Activated naive CD8-positive, alpha-beta T cell treated with anti-CD3 and anti-CD28 coated beads, Interleukin-2, amount 10 ng/mL, durations not matched to agents 7 days and 5 days (primary cell): ENCODE data around the gene PDCL2. TPM values are rescaled to one million over a fixed set of nuclear protein-coding genes. Genes with fewer than 3 reads are reported as not detected.

Experiments used
- ATAC-seq: fragments of 150-1000 bp; cut with Tn5 transposase; one replicate; pipeline ENCODE4 v1.10.0; 2021; ENCODE audit warnings: low read depth, moderate library complexity
- POLR2A ChIA-PET: fragments of 350-600 bp; sonication (Branson Sonifier 250); formaldehyde crosslinking; loops from one replicate; lab custom pipeline; 2021; ENCODE audit warnings: antibody characterized with exemption; lab: Charles Lee
- DNase-seq: peaks from one replicate; pipeline ENCODE4 v3.0.0; 2021
- H3K27ac Mint-ChIP-seq: one replicate; pipeline ENCODE4 v1.8.0; 2022; ENCODE audit warnings: mild to moderate bottlenecking, mixed read lengths
- H3K27me3 Mint-ChIP-seq: one replicate; pipeline ENCODE4 v1.8.0; 2022; ENCODE audit warnings: mild to moderate bottlenecking, moderate library complexity, mixed read lengths
- H3K36me3 Mint-ChIP-seq: one replicate; pipeline ENCODE4 v1.8.0; 2021; ENCODE audit warnings: mild to moderate bottlenecking, mixed read lengths
- H3K4me1 Mint-ChIP-seq: one replicate; pipeline ENCODE4 v1.8.0; 2021; ENCODE audit warnings: mixed read lengths
- H3K4me3 Mint-ChIP-seq: one replicate; pipeline ENCODE4 v1.8.0; 2022; ENCODE audit warnings: mild to moderate bottlenecking, moderate library complexity, mixed read lengths
- H3K9me3 Mint-ChIP-seq: one replicate; pipeline ENCODE4 v1.8.0; 2021; ENCODE audit warnings: mixed read lengths
- total RNA-seq, 2 experiments: library from RNA; stranded (reverse); gene quantifications; one replicate each; pipeline ENCODE4 v1.2.3, GENCODE V29; 2021

The PDCL2 gene
- total RNA-seq, 2 experiments from 2014 or later: not detected

DNA sequence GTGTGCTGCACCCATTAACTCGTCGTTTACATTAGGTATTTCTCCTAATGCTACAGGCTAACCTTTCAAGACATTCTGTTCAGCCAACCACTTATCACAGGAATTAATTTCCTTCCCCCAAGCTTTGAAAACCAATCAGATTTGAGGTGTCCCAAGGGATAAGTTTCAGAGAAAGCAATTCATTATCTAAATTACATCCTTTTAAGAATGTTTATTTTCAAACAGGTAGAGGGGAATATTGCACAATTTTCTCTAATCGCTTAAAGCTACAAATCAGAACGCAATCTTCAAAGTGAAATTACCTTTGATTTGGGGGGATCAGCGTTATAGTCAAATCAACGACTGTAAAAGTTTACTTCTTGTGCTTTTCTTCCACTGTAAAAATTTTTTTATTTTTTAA lies 46.9 kb downstream of the PDCL2 start:
- H3K4me3 Mint-ChIP-seq: peak overlapping the region; percentile 89
- H3K27ac Mint-ChIP-seq: no peak overlapping the region
- no peaks in the 10 kb centered on the region for H3K9me3 Mint-ChIP-seq
- POLR2A ChIA-PET: interaction anchor here (0.5 to 1.4 kb wide), 6 partner anchors 133 to 1362 kb away, joined by 3 to 10 read pairs (median 3); partner anchors contain the start of genes SRD5A3 and TMEM165
- H3K36me3 Mint-ChIP-seq: peaks cover 1% of the 10 kb centered on the region
- DNase-seq (no peak), ATAC-seq (no peak)
- H3K27me3 Mint-ChIP-seq: peaks cover 4% of the 10 kb centered on the region
- H3K4me1 Mint-ChIP-seq: peaks cover 32% of the 10 kb centered on the region

- Mint-ChIP-seq H3K36me3 (peaks cover 1% of the 10 kb centered on the region), H3K9me3 (no peaks in the 10 kb centered on the region), H3K4me1 (peaks cover 28% of the 10 kb centered on the region), H3K27me3 (no peaks in the 10 kb centered on the region), H3K27ac (no peak overlapping the region), H3K4me3 (no peak overlapping the region)
- POLR2A ChIA-PET: no interaction called here
- no peak for ATAC-seq
- no peak for DNase-seq
These were observed 48.2 kb downstream of the PDCL2 start for GRCh38 chr4:55543858-55544257.

DNA sequence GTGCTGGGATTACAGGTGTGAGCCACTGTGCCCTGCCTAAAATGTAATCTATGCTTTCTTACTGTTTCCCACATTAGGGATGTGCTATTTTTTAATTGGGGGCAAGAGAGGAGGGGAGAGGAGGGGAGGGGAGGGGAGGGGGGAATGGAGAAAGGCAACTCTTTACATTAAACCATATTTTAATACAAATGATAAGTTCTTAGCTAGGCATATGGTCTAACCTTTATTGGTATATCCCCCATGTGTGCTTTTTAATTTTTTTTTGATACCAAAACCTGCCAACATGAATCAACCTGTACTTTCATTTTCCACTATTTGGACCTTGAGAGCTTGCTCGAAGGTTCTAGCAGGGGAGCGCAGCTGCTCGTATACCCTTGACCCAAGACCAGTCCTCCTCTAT lies 51.8 kb downstream of the PDCL2 start:
- POLR2A ChIA-PET: no interaction called here
- no peak overlapping the region for H3K27ac Mint-ChIP-seq
- H3K36me3 Mint-ChIP-seq: peaks cover 10% of the 10 kb centered on the region
- DNase-seq (no peak), ATAC-seq (no peak)
- no peaks in the 10 kb centered on the region for H3K27me3 Mint-ChIP-seq
- H3K4me3 Mint-ChIP-seq: no peak overlapping the region
- peaks cover 30% of the 10 kb centered on the region for H3K4me1 Mint-ChIP-seq
- no peaks in the 10 kb centered on the region for H3K9me3 Mint-ChIP-seq

DNA sequence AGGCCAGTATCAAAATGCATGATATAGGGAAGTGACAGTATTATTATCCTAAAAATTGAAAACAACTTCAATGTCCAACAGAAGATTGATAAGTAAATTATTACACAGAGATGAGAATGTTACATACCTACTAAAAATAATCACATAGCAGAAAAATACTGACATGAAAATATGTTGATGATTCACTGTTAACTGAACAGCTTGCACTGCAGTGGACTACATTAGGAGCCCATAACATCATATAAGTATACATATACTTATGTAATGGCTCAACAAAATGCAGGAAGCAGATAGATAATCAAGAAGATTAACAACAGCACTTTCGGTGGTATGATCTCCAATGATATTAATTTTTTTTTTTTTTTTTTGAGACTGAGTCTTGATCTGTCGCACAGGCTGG lies 52.4 kb downstream of the PDCL2 start:
- H3K27me3 Mint-ChIP-seq: no peaks in the 10 kb centered on the region
- ATAC-seq (no peak), DNase-seq (no peak)
- no peak overlapping the region for H3K27ac Mint-ChIP-seq
- POLR2A ChIA-PET: no interaction called here
- no peak overlapping the region for H3K4me3 Mint-ChIP-seq
- peaks cover 26% of the 10 kb centered on the region for H3K4me1 Mint-ChIP-seq
- no peaks in the 10 kb centered on the region for H3K9me3 Mint-ChIP-seq
- peaks cover 10% of the 10 kb centered on the region for H3K36me3 Mint-ChIP-seq

GRCh38 chr4:55538531-55538930 lies 53.5 kb downstream of the PDCL2 start:
- Mint-ChIP-seq H3K4me3 (no peak overlapping the region), H3K4me1 (peaks cover 17% of the 10 kb centered on the region), H3K27ac (no peak overlapping the region), H3K9me3 (peaks cover 5% of the 10 kb centered on the region), H3K36me3 (peaks cover 15% of the 10 kb centered on the region), H3K27me3 (no peaks in the 10 kb centered on the region)
- POLR2A ChIA-PET: no interaction called here
- DNase-seq (no peak), ATAC-seq (no peak)

DNA sequence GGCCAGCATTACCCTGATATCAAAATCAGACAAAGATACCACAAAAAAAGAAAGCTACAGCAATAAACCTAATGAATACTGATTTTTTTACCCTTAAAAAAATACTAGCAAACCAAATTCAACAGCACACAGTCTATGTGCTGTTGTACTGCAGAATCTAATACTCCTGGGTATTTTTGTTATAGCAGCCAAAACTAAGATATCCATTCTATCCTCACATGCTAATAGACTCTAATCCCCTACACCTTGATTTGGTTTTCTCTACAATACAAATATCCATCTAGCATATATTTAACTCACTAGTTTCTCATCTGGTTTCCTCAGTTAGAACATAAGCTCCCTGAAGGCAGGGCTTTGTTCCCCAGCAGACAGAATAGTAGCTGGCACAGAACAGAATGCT lies 57.7 kb downstream of the PDCL2 start:
- POLR2A ChIA-PET: interaction anchor here (0.9 kb wide), 1 partner anchor 12 kb away, joined by 4 read pairs; no protein-coding TSS in a partner anchor
- Mint-ChIP-seq H3K27me3 (no peaks in the 10 kb centered on the region), H3K4me3 (no peak overlapping the region), H3K36me3 (peaks cover 40% of the 10 kb centered on the region), H3K9me3 (peaks cover 11% of the 10 kb centered on the region), H3K4me1 (peaks cover 12% of the 10 kb centered on the region), H3K27ac (no peak overlapping the region)
- ATAC-seq: no peak
- DNase-seq: no peak

- POLR2A ChIA-PET: no interaction called here
- no peak overlapping the region for H3K4me3 Mint-ChIP-seq
- DNase-seq (no peak), ATAC-seq (no peak)
- H3K36me3 Mint-ChIP-seq: peaks cover 37% of the 10 kb centered on the region
- no peak overlapping the region for H3K27ac Mint-ChIP-seq
- H3K9me3 Mint-ChIP-seq: peaks cover 12% of the 10 kb centered on the region
- H3K4me1 Mint-ChIP-seq: no peaks in the 10 kb centered on the region
- no peaks in the 10 kb centered on the region for H3K27me3 Mint-ChIP-seq
These were observed 61.4 kb downstream of the PDCL2 start for GRCh38 chr4:55530691-55531090.

DNA sequence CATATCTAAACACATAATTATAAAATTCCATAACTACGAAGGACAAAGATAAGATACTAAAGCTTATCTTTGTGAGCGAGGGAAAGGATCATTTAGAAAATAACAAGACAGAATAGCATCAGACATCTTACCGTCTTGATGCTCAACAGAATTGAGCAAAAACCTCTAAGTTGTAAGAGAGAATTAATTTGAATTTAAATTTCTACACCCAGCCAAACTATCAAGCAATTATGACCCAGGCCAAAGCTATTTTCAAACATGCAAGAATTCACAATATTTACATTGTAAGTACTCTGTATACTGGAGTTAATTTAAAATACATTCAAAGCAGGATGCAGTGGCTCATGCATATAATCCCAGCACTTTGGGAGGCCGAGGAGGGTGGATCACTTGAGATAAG lies 61.9 kb downstream of the PDCL2 start:
- H3K4me1 Mint-ChIP-seq: no peaks in the 10 kb centered on the region
- ATAC-seq: no peak
- H3K4me3 Mint-ChIP-seq: no peak overlapping the region
- H3K9me3 Mint-ChIP-seq: peaks cover 12% of the 10 kb centered on the region
- POLR2A ChIA-PET: no interaction called here
- no peak for DNase-seq
- no peaks in the 10 kb centered on the region for H3K27me3 Mint-ChIP-seq
- H3K36me3 Mint-ChIP-seq: peaks cover 37% of the 10 kb centered on the region
- no peak overlapping the region for H3K27ac Mint-ChIP-seq

- POLR2A ChIA-PET: no interaction called here
- Mint-ChIP-seq H3K9me3 (peaks cover 7% of the 10 kb centered on the region), H3K4me3 (no peak overlapping the region), H3K4me1 (no peaks in the 10 kb centered on the region), H3K36me3 (peaks cover 31% of the 10 kb centered on the region), H3K27me3 (no peaks in the 10 kb centered on the region), H3K27ac (no peak overlapping the region)
- DNase-seq (no peak), ATAC-seq (no peak)
These were observed 63.6 kb downstream of the PDCL2 start for GRCh38 chr4:55528491-55528890.

DNA sequence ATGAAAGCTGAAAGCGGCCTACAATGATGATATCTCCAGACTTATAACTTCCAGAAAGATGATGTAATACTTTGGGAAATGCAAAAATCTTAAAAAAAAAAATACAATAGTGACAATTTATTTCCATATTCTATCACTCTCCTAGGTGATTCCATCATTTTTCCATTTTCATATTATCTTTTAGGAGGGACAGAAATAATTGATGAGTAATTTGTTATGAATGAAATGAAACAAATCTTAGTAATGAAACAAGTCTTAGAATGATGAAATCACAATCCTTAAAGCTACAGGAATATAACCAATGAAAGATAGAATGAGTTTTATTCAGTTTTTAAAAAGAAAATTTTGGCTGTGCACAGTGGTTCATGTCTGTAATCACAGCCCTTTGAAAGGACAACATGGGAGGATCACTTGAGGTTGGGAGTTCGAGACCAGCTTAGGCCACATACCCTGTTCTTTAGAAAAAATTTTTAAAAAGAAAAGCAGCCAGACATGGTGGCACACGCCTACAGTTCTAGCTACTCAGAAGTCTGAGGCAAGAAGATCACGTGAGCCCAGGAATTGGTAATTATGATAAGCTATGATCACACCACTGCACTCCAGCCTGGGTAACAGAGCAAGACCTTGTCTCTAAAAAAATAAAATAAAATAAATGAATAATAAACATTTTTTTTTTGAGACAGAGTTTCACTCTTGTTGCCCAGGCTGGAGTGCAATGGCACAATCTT lies 67.0 kb downstream of the PDCL2 start:
- Mint-ChIP-seq H3K27me3 (no peaks in the 10 kb centered on the region), H3K36me3 (peaks cover 22% of the 10 kb centered on the region), H3K4me1 (peaks cover 1% of the 10 kb centered on the region), H3K4me3 (no peak overlapping the region), H3K9me3 (peaks cover 5% of the 10 kb centered on the region), H3K27ac (no peak overlapping the region)
- POLR2A ChIA-PET: no interaction called here
- ATAC-seq (no peak), DNase-seq (no peak)

GRCh38 chr4:55518442-55518841 lies 73.6 kb downstream of the PDCL2 start:
- DNase-seq (no peak), ATAC-seq (no peak)
- H3K27ac Mint-ChIP-seq: no peak overlapping the region
- H3K36me3 Mint-ChIP-seq: peaks cover 20% of the 10 kb centered on the region
- H3K4me1 Mint-ChIP-seq: peaks cover 1% of the 10 kb centered on the region
- peaks cover 7% of the 10 kb centered on the region for H3K9me3 Mint-ChIP-seq
- POLR2A ChIA-PET: no interaction called here
- H3K4me3 Mint-ChIP-seq: no peak overlapping the region
- no peaks in the 10 kb centered on the region for H3K27me3 Mint-ChIP-seq

GRCh38 chr4:55517526-55518229 lies 74.4 kb downstream of the PDCL2 start:
- H3K4me3 Mint-ChIP-seq: no peak overlapping the region
- H3K9me3 Mint-ChIP-seq: peaks cover 7% of the 10 kb centered on the region
- peaks cover 1% of the 10 kb centered on the region for H3K4me1 Mint-ChIP-seq
- H3K27me3 Mint-ChIP-seq: no peaks in the 10 kb centered on the region
- H3K27ac Mint-ChIP-seq: no peak overlapping the region
- peaks cover 20% of the 10 kb centered on the region for H3K36me3 Mint-ChIP-seq
- no peak for DNase-seq
- no peak for ATAC-seq
- POLR2A ChIA-PET: no interaction called here

- H3K4me3 Mint-ChIP-seq: no peak overlapping the region
- H3K9me3 Mint-ChIP-seq: peaks cover 7% of the 10 kb centered on the region
- ATAC-seq (no peak), DNase-seq (no peak)
- no peak overlapping the region for H3K27ac Mint-ChIP-seq
- peaks cover 18% of the 10 kb centered on the region for H3K36me3 Mint-ChIP-seq
- H3K27me3 Mint-ChIP-seq: no peaks in the 10 kb centered on the region
- POLR2A ChIA-PET: no interaction called here
- peaks cover 10% of the 10 kb centered on the region for H3K4me1 Mint-ChIP-seq
These were observed 79.0 kb downstream of the PDCL2 start for GRCh38 chr4:55512922-55513571.
